Ishikawa (cell line): ENCODE measurements around the gene IWS1.

Experiments
- CEBPB ChIP-seq: IDR thresholded peaks from 2 replicates; pipeline ENCODE4 v1.6.1; 2012
- RAD21 ChIP-seq: IDR thresholded peaks from 2 replicates; pipeline ENCODE4 v1.6.1; 2012; ENCODE audit warnings: low read depth
- TEAD4 ChIP-seq: IDR thresholded peaks from 2 replicates; pipeline ENCODE4 v1.6.1; 2012
- YY1 ChIP-seq: IDR thresholded peaks from 2 replicates; pipeline ENCODE4 v1.6.1; 2012; ENCODE audit warnings: low read depth

GRCh38 chr2:127437056-127437455 lies 89.2 kb downstream of the IWS1 start:
- TF ChIP-seq YY1 (no peak), TEAD4 (no peak), RAD21 (no peak), CEBPB (no peak)
